Measurements from ENCODE around the gene PPP1R3F.

GRCh38 chrX:49230500-49231232, 38.9 kb upstream of the PPP1R3F start:
- TF ChIP-seq ZNF274 (IDR thresholded peaks at IDR 0.05; ENCODE audit: low read depth, low read length) (no peak), YY1 (IDR thresholded peaks at IDR 0.05; ENCODE audit: insufficient read depth, insufficient read length) (no peak)

All from NT2/D1 (cell line).